IPS-NIHi11 (cell line): ENCODE data around the gene ANXA6.

ENCODE experiments used
- DNase-seq: peaks from one replicate; pipeline ENCODE4 v3.0.0; 2012; ENCODE audit warnings: mixed read lengths, low spot score

ANXA6 gene

DNA sequence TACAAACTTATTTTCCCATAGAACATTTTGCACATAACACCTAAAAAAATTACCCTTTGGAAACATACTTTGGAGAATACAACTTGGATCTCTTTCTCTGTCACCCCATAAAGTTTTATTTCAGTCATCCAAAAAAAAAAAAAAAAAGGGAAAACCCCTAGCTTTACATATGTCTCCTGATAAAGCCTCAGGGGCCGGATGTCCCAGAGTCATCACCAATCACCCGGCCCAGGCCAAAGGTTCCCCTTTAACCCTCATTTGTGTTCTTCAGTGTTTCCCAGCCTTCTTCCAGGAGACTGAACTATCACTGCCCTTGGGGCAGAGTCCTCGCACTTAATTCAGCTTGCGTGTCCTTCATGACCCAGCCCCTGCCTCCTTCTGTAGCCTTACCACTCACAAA lies 28.8 kb downstream of the ANXA6 start:
- DNase-seq = no peak

GRCh38 chr5:151127926-151128325 lies 29.7 kb downstream of the ANXA6 start:
- DNase-seq = no peak

- peak; percentile 86 for DNase-seq
Measured at GRCh38 chr5:151126199-151126645, 31.4 kb downstream of the ANXA6 start.

- no peak for DNase-seq
Measured at GRCh38 chr5:151125421-151125820, 32.2 kb downstream of the ANXA6 start.

- no peak for DNase-seq
Measured at GRCh38 chr5:151123897-151124751, 33.5 kb downstream of the ANXA6 start.

DNA sequence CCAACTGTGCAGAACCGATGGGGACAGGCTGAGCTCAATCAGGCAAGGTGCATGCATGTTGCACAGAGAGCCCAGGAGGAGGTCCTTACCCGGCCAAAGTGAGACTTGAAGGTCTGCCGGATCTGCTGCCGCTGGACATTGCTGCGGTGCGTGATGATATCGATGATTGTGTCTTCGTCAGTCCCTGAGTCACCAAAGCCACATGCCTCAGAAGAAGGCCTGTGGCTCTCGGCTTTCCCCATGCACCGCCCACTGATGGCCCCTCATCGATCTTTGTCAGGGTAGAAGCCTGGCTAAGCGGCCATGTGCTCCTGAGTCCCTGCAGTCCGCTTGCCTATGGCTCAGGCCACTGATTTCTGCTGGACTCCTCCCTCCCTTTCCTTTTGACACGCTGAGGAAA lies 34.8 kb downstream of the ANXA6 start:
- DNase-seq = no peak

DNA sequence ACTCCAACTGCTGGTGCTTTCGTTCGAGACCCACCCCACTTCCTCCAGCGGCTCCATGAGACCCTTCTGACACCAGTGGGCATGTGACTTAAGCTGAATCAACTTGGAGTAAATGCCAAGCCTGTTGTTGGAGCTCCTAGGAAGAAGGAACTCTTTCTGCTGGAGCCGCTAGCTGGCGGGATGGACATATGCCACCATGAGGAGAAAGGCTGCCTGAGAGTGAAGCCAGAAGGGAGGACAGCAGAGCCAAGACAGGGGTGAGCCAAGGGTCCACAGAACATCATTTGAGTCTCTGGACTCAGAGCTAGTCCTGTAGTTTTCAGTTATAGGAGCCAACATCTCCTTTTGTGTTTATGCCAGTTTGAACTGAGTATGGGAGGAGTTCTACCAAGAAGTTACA lies 35.9 kb downstream of the ANXA6 start:
- no peak for DNase-seq

DNA sequence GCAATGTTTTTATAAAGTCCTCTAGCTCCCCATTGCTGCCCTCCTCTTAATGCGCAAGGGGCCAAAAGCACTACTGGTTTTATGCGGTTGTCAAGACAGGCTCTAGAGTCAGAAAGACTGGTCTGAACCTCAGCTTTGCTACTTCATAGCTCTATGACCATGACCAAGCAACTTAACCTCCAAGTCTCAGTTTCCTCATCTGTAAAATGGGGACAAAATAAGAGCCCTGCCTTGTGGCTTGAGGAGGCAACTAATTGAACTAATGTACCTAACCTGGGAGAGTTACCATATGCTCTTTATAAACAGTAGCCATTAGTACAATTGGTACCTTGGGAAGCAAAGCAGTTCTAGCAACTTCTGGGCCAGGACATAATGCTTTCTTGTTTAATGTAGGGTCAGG lies 36.5 kb downstream of the ANXA6 start:
- DNase-seq = no peak

- DNase-seq = no peak
Measured at GRCh38 chr5:151118913-151119575, 38.5 kb downstream of the ANXA6 start.

DNA sequence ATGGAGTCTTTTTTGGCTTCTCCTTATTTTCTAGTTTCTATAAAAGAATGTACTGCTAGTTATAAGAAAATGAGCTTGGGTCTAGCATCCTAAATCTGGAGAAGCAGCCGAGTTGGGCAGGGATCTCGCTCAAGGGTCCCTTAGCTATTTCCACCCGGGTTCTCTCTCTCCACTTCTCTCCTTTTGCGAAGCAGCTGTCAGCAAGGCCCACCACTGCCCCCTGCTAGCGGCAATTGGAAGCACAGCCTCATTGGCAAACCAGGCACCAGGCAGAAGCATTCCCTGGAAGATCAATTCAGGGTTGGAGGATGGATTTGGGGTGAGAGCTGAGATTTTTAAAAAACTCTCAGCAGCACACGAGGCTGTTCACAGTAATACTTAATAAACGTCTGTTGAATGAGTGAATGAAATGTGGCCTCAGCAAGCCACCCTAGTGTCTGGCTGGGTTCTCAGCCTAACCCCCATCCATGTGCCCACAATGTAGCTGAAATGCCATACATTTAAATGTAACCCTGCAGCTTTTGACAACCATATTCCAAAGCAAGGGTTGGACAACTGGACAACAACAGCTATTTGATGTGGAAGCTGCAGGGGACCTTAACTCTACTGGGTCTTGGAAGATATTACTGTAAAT lies 42.2 kb downstream of the ANXA6 start:
- peak; percentile 94 for DNase-seq

DNA sequence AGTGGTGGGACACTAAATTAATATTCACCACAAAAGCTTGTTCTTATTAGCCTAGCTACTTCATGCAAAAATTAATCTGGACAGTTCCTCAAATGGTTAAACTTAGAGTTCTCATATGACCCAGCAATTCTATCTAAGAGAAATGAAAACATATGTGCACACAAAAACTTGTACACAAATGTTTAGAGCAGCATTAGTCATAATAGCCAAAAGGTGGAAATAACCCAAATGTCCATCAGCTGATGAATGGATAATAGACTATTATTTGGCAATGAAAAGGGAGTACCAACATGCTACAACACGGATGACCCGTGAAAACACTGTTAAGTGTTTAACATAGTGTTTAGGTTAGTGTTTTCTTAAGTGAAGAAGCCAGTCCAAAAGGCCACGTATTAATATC lies 43.9 kb downstream of the ANXA6 start:
- DNase-seq = no peak

GRCh38 chr5:151110992-151111391 lies 46.6 kb downstream of the ANXA6 start:
- DNase-seq = no peak

GRCh38 chr5:151110122-151110681 lies 47.4 kb downstream of the ANXA6 start:
- no peak for DNase-seq

- DNase-seq = no peak
Measured at GRCh38 chr5:151108566-151108965, 49.0 kb downstream of the ANXA6 start.

DNA sequence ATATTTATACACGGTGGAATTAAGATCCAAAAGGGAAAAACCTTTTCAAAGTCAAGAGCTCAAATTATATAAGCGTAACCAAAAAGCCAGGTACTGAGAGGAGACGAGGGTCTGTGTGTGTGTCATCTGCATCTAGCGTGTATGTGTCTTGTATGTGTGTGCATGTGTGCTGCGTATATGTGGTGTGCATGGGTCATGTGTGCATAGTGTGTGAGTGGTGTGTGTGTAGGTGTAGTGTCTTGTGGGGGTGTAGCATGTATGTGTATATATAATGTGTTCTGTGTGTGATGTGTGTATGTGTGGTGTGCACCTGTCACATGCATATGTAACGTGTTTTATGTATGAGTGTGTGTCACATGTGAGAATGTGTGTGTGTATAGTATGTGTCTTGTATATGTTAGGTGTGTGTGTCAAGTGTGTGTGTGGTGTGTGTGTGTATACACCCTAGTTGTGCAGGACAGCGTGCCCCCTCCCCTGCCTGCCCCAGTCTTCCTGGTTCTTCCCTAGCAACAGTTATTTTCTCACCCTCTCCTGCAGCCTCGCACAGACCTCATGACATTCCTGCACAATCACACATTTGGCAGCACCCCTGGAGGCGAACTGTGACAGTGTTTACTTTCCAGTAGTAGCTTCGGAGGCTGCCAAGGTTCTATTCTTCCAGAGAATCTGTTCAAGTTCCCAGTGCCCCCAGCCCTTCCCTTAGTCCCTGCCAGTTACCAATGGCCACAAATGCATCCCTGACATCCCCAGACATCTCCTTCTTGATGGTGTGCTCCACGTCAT lies 49.6 kb downstream of the ANXA6 start:
- no peak for DNase-seq

- no peak for DNase-seq
Measured at GRCh38 chr5:151107084-151107483, 50.5 kb downstream of the ANXA6 start.

DNA sequence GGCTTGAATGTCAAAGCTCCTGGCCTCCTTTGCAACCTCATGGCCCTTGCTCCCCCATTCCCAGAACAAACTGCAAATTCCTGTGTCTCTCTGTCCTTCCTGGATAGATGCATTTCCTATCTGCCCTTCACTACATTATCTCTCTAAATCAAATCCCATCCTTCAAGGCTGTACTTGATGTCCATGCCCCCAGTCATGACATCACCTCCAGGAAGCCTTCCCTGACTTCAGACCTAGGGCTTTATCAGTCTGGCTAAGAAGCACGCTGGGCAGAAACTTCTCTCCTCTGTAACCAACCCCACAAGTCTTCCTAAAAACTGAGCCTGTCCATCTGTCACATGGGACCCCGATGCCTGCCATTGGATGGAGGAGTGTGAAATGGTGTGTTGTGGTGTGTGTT lies 51.1 kb downstream of the ANXA6 start:
- no peak for DNase-seq

DNA sequence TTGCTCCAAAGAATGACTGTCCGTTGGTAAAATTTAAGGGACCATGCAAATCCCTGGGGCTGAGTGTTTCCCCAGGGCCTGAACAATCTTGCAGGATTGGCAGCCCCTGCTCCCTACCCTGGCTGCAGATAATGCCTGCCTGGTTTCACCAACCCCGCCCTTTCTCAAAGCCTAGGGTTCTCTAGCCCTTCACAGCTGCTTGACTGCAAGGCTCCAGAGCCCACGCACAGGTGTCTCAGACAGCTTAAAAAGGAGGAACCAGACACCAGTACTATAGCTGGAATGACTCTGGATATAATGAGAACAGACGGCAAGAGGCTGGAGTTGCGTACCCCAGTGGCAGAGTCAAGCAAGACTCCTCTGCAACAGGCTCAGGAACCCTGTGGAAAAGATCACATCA lies 51.5 kb downstream of the ANXA6 start:
- no peak for DNase-seq

DNA sequence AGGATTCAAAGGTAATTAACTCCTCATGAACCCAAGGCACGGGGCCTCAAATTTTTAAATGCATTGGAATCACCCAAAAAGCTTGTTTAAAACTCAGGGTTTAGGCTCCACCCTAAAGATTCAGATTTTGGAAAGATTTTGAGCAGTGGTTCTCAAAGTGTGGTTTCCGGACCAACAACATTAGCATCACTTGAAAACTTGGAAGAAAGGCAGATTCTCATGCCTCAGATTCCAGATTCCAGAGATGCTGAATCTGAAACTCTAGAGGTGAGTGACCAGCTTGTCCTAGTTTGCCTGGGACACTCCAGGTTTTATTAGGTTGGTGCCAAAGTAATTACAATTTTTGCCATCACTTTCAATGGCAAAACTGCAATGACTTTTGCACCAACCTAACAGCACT lies 52.0 kb downstream of the ANXA6 start:
- DNase-seq = no peak

- no peak for DNase-seq
Measured at GRCh38 chr5:151104795-151105194, 52.8 kb downstream of the ANXA6 start.

DNA sequence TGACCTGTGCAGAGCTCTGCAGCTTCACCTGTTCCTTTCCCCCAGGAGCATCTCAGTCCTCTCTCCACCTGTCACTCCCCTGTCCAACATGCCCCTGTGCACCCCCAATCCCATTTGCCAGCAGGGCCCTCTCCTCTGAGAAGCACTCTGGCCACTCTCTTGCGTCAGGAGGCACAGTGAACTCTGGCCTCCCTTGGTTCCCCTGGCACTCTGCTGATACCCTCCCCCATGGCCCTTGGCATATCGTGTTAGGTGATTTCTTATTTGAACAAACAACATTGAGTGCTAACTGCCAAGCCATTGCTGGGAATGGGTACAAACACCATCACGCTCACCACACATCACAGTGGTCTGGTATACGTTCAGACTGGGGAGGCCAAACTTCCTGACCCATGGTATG lies 55.8 kb downstream of the ANXA6 start:
- DNase-seq = no peak

GRCh38 chr5:151101151-151101550 lies 56.4 kb downstream of the ANXA6 start:
- DNase-seq = no peak
